BLaER1 treated with 17β-estradiol and CSF1 and Interleukin-3, amounts not matched to agents 10 nM and 100 nM (cell line): ENCODE measurements around the gene COL9A3.

Source experiments
- H3K27ac ChIP-seq, 11 experiments: shearing (Covaris generic); formaldehyde crosslinking; 2 replicates each; pipeline ENCODE4 v1.8.1; 2022
- H3K27me3 ChIP-seq, 11 experiments: shearing (Covaris generic); formaldehyde crosslinking; 2 replicates each; pipeline ENCODE4 v1.8.1; 2022
- H3K36me3 ChIP-seq, 11 experiments: shearing (Covaris generic); formaldehyde crosslinking; 2 replicates each; pipeline ENCODE4 v1.8.1; 2022
- H3K4me1 ChIP-seq, 10 experiments: shearing (Covaris generic); formaldehyde crosslinking; 2 replicates each; pipeline ENCODE4 v1.8.1; 2022
- H3K4me2 ChIP-seq, 11 experiments: shearing (Covaris generic); formaldehyde crosslinking; 2 replicates each; pipeline ENCODE4 v1.8.1; 2022
- H3K4me3 ChIP-seq, 10 experiments: shearing (Covaris generic); formaldehyde crosslinking; 2 replicates each; pipeline ENCODE4 v1.8.1; 2022
- H3K9ac ChIP-seq, 11 experiments: shearing (Covaris generic); formaldehyde crosslinking; 2 replicates each; pipeline ENCODE4 v1.8.1; 2022
- H3K9me3 ChIP-seq, 11 experiments: shearing (Covaris generic); formaldehyde crosslinking; replicated peaks in 1 of 11; 2 replicates each; pipeline ENCODE4 v1.8.1; 2022
- H4K20me1 ChIP-seq, 11 experiments: shearing (Covaris generic); formaldehyde crosslinking; 2 replicates each; pipeline ENCODE4 v1.8.1; 2022
- Cebpa-rat ChIP-seq, 11 experiments: shearing (Covaris generic); IDR thresholded peaks; 2 replicates each; pipeline ENCODE4 v1.8.1; 2022

COL9A3 gene

DNA sequence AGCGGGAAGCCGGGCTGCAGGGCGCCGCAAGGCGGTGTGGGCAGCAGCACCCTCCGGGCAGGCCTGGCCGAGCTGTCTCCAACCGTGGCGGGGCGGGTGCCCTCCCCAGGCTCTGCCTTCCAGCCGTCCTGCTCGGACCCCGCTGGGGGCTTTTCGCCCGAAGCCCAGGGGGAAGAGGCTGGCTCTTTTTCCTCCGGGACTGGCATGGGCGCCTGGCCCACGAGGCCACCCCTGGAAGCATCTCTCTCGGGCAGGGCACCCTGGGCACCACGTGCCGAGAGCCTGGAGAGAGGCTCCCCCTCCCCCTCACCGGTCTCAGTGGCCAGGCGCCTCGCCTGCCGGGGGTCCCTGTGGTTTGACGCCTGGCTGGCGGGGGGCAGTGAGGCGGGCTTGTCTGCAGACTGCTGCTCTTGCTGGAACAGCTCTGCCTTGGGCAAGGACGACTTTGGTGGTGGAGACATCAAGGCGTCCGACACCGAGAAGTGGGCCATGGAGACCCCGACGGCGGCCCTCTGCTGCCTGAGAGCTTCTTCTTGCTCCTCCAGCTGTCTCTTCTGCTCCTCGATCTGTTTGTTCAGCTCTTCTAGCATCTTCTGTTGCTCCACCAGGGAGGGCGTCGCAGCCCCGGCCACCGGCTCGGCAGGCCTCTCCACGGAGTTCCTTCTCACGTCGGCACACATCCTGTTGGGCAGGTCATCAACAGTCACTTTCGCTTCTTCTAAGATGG is 64.2 kb downstream of the COL9A3 start:
- TF ChIP-seq Cebpa-rat (IDR thresholded peaks at IDR 0.05), result no peak
- H3K36me3 ChIP-seq, result peaks cover 26 to 48% (median 40%) of the 10 kb centered on the region in 11 experiments
- no peaks in the 10 kb centered on the region for H3K9me3 ChIP-seq
- H3K4me2 ChIP-seq, result peak overlapping the region in 7 of 11 experiments; percentile 10 to 52 (median 29); a peak in 12 of 22 replicates
- peaks cover 0 to 70% (median 42%) of the 10 kb centered on the region in 11 experiments; a peak in 14 of 22 replicates for H4K20me1 ChIP-seq
- H3K27me3 ChIP-seq, result no peaks in the 10 kb centered on the region
- no peak overlapping the region for H3K4me3 ChIP-seq
- peak overlapping the region in 2 of 11 experiments; percentile 5 to 13; a peak in 1 of 22 replicates for H3K9ac ChIP-seq
- H3K4me1 ChIP-seq, result peaks cover 26 to 72% (median 55%) of the 10 kb centered on the region in 10 experiments
- H3K27ac ChIP-seq, result 0 out of 22 replicates have a peak overlapping the region, but pooled peaks of 1 of the 11 experiments have one; percentile 13

- H3K27me3 ChIP-seq, result no peaks in the 10 kb centered on the region
- no peak for TF ChIP-seq Cebpa-rat (IDR thresholded peaks at IDR 0.05)
Measured at GRCh38 chr20:62881662-62882395, 65.0 kb downstream of the COL9A3 start.

GRCh38 chr20:62882426-62882825 is 65.6 kb downstream of the COL9A3 start:
- H4K20me1 ChIP-seq, result peaks cover 0 to 70% (median 35%) of the 10 kb centered on the region in 11 experiments; a peak in 15 of 22 replicates
- no peaks in the 10 kb centered on the region for H3K9me3 ChIP-seq
- H3K4me2 ChIP-seq, result peak overlapping the region in 3 of 11 experiments; percentile 22 to 50 (median 39); a peak in 1 of 22 replicates
- H3K9ac ChIP-seq, result no peak overlapping the region
- H3K36me3 ChIP-seq, result peaks cover 38 to 62% (median 53%) of the 10 kb centered on the region in 11 experiments
- H3K27me3 ChIP-seq, result no peaks in the 10 kb centered on the region
- TF ChIP-seq Cebpa-rat (IDR thresholded peaks at IDR 0.05), result no peak
- peaks cover 13 to 72% (median 54%) of the 10 kb centered on the region in 10 experiments for H3K4me1 ChIP-seq
- H3K4me3 ChIP-seq, result no peak overlapping the region
- no peak overlapping the region for H3K27ac ChIP-seq

More at GRCh38 chr20:62881662-62882395, 65.0 kb downstream of the COL9A3 start:
- H4K20me1 ChIP-seq, result peaks cover 0 to 70% (median 38%) of the 10 kb centered on the region in 11 experiments; a peak in 14 of 22 replicates
- peak overlapping the region in 1 of 11 experiments; percentile 13; a peak in 1 of 22 replicates for H3K9ac ChIP-seq
- peaks cover 33 to 56% (median 47%) of the 10 kb centered on the region in 11 experiments for H3K36me3 ChIP-seq
- H3K4me2 ChIP-seq, result peak overlapping the region in 7 of 11 experiments; percentile 10 to 52 (median 29); a peak in 13 of 22 replicates
- H3K4me3 ChIP-seq, result no peak overlapping the region
- H3K9me3 ChIP-seq, result no peaks in the 10 kb centered on the region
- H3K4me1 ChIP-seq, result peaks cover 19 to 72% (median 55%) of the 10 kb centered on the region in 10 experiments
- H3K27ac ChIP-seq, result no peak overlapping the region

DNA sequence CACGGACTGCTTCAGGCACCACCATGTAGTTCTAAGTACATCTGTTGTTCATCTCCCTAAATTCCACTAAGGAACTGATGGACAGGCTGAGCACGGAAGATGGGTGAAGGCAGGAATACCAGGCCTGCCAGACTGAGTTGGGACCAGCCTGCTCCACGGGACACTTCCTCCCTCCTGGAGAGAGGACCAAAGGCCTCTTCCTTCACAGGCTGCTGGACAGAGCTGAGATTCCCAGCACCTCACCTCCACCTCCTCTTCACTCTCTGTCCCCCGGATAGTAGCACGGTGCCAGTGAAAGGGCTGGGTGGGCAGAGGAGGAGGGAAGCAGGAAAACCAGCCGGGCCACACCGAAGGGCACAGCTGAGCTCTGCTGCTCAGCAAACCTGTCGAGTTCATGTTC is 67.7 kb downstream of the COL9A3 start:
- Histone ChIP-seq H4K20me1 (peaks cover 0 to 84% (median 39%) of the 10 kb centered on the region in 11 experiments; a peak in 15 of 22 replicates), H3K27ac (no peak overlapping the region), H3K9ac (no peak overlapping the region), H3K4me3 (no peak overlapping the region), H3K4me1 (peaks cover 2 to 72% (median 52%) of the 10 kb centered on the region in 10 experiments; a peak in 19 of 20 replicates), H3K27me3 (no peaks in the 10 kb centered on the region), H3K9me3 (no peaks in the 10 kb centered on the region), H3K36me3 (peaks cover 60 to 77% (median 68%) of the 10 kb centered on the region in 11 experiments), H3K4me2 (no peak overlapping the region)
- TF ChIP-seq Cebpa-rat (IDR thresholded peaks at IDR 0.05), result no peak

DNA sequence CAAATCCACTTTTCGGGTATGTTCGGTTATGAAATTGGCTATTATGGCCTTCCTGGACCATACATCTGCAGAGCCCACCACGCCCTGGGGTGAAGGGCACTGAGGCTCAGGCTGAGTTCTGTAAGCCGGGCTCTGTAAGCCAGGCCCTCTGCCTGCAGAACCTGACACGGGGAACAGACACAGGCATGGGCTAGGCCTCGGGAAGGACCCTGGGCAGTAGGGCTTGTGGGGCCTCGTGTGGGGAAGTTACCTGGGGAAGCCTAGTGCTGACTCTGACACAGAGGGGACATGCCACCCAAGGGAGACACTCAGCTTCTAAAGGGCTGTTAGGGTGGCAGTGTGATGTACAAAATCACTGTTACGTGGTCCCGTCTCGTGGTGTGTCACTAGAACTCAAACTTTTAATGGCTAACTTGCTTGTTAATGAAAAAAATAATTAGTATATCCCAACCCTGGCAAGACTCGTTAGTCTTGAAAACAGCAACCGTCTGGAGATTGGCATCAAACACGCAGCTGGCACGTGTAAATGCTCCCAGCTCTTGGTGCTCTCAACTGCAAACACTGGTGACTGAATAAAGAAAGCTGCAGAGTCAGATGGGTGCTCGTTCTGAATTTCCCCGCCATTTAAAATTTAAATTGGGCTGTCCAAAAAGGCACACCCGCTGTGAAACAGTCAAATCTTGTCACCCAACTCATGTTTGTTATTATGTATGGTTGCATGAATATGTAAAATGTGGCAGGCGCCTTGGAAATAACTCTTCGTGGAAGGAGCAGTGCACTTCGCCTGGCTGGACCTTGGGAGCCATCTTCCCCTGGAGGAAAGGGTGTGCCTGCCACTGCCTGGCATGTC is 68.4 kb downstream of the COL9A3 start:
- H3K36me3 ChIP-seq, result peaks cover 62 to 77% (median 69%) of the 10 kb centered on the region in 11 experiments
- H3K27me3 ChIP-seq, result no peaks in the 10 kb centered on the region
- H4K20me1 ChIP-seq, result peaks cover 0 to 84% (median 41%) of the 10 kb centered on the region in 11 experiments; a peak in 16 of 22 replicates
- TF ChIP-seq Cebpa-rat (IDR thresholded peaks at IDR 0.05), result no peak
- no peaks in the 10 kb centered on the region for H3K9me3 ChIP-seq
- peak overlapping the region in 3 of 11 experiments; percentile 4 to 32 (median 26); a peak in 2 of 22 replicates for H3K27ac ChIP-seq
- H3K4me1 ChIP-seq, result peaks cover 9 to 73% (median 56%) of the 10 kb centered on the region in 10 experiments
- no peak overlapping the region for H3K4me3 ChIP-seq
- H3K4me2 ChIP-seq, result peak overlapping the region in 4 of 11 experiments; percentile 16 to 40 (median 25); a peak in 3 of 22 replicates
- 0 out of 22 replicates have a peak overlapping the region, but pooled peaks of 1 of the 11 experiments have one; percentile 1 for H3K9ac ChIP-seq

DNA sequence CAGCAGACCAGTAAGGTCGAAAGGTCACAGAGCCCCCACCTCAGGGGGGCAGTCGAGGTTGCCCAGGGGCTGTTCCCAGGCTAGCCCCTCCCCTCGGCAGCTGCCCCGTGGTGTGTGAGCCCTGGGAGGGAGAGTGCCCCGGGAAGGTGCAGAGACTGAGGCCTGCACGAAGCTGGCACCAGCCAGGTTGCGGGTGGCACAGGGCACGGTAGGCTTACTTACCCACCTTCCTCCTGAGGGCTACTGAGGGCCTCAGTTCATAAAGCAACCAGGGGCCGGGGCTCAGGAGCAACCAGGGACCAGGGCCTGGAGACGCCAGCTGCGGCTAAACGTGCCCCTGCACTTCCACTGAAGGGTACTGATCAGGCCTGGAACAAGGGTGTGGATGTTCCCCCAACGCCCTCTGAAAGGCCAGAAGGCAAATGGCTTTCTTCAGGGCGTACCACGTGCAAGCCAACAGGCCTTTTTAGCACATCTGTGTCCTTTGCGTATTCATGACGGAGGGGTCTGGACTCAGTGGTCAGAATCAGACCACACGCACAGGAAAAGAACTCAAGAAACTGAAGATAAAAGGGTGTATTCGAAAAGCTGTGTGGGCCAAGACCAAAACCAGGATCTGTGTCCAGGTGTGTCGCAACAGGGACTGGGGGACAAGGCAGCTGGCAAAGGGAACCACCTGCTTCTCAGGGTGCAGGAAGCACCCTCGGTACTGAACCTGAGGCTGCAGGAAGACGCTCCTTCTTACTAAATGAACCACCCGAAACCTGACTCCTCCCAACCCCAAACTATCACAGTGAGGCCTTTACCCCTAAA is 69.3 kb downstream of the COL9A3 start:
- peak overlapping the region in 7 of 11 experiments; percentile 11 to 88 (median 19); a peak in 13 of 22 replicates for H3K4me2 ChIP-seq
- H3K9me3 ChIP-seq, result no peaks in the 10 kb centered on the region
- TF ChIP-seq Cebpa-rat (IDR thresholded peaks at IDR 0.05), result peak in 2 of 11 experiments; percentile 18 to 46; a peak in 3 of 22 replicates
- no peaks in the 10 kb centered on the region for H3K27me3 ChIP-seq
- H3K27ac ChIP-seq, result peak overlapping the region in 3 of 11 experiments; percentile 4 to 32 (median 26); a peak in 2 of 22 replicates
- no peak overlapping the region for H3K4me3 ChIP-seq
- peak overlapping the region in 2 of 11 experiments; percentile 1 to 20; a peak in 1 of 22 replicates for H3K9ac ChIP-seq
- H4K20me1 ChIP-seq, result peaks cover 0 to 84% (median 43%) of the 10 kb centered on the region in 11 experiments; a peak in 16 of 22 replicates
- H3K4me1 ChIP-seq, result peaks cover 17 to 73% (median 61%) of the 10 kb centered on the region in 10 experiments
- peaks cover 61 to 77% (median 68%) of the 10 kb centered on the region in 11 experiments for H3K36me3 ChIP-seq

- peaks cover 23 to 73% (median 61%) of the 10 kb centered on the region in 10 experiments for H3K4me1 ChIP-seq
- no peaks in the 10 kb centered on the region for H3K27me3 ChIP-seq
- peaks cover 58 to 77% (median 63%) of the 10 kb centered on the region in 11 experiments for H3K36me3 ChIP-seq
- H3K27ac ChIP-seq, result no peak overlapping the region; a peak in 1 of 22 replicates
- peaks cover 0 to 84% (median 47%) of the 10 kb centered on the region in 11 experiments; a peak in 18 of 22 replicates for H4K20me1 ChIP-seq
- H3K4me2 ChIP-seq, result peak overlapping the region in 7 of 11 experiments; percentile 11 to 88 (median 19); a peak in 12 of 22 replicates
- TF ChIP-seq Cebpa-rat (IDR thresholded peaks at IDR 0.05), result no peak
- no peak overlapping the region for H3K9ac ChIP-seq
- H3K4me3 ChIP-seq, result no peak overlapping the region
- no peaks in the 10 kb centered on the region for H3K9me3 ChIP-seq
Measured at GRCh38 chr20:62886709-62887058, 69.8 kb downstream of the COL9A3 start.
